K562 (cell line): ENCODE results near the gene PDE11A. TPM values are rescaled to one million over a fixed set of nuclear protein-coding genes. Genes with fewer than 3 reads are reported as not detected.
A peak's percentile ranks its signal among the peaks of the same experiment; 100 is the strongest.

Experiments used
- BCLAF1 ChIP-seq, 2 experiments: fragments of 450-650 bp in 1 of 2; IDR thresholded peaks; 2 replicates each; pipeline ENCODE4 v1.6.1; 2011 to 2017; ENCODE audit warnings: low read depth in 2 of 2, antibody characterized with exemption in 1 of 2, borderline replicate concordance in 1 of 2, low read length in 1 of 2, mild to moderate bottlenecking in 1 of 2, mixed read lengths in 1 of 2; ENCODE audit not compliant: control insufficient read depth in 1 of 2
- BMI1 ChIP-seq: fragments of 150-350 bp; IDR thresholded peaks from 2 replicates; pipeline ENCODE4 v1.6.1; 2014; ENCODE audit warnings: low read length
- EWSR1 ChIP-seq: fragments of 450-650 bp; IDR thresholded peaks from 2 replicates; pipeline ENCODE4 v1.6.1; 2018; ENCODE audit warnings: borderline replicate concordance, mild to moderate bottlenecking, low read depth, moderate library complexity; ENCODE audit not compliant: partially characterized antibody
- FOS ChIP-seq: IDR thresholded peaks from 3 replicates; pipeline ENCODE4 v1.6.1; 2011; ENCODE audit not compliant: insufficient read length; ENCODE audit errors: extremely low read depth
- HNRNPLL ChIP-seq: fragments of 200-400 bp; formaldehyde crosslinking; IDR thresholded peaks from 2 replicates; pipeline ENCODE4 v1.6.1; 2017; ENCODE audit warnings: low read length, low read depth, mild to moderate bottlenecking; ENCODE audit not compliant: poor library complexity, severe bottlenecking
- JUN ChIP-seq, 2 experiments: sonication (generic) in 1 of 2; formaldehyde crosslinking in 1 of 2; IDR thresholded peaks; 2 replicates each; pipeline versions ENCODE4 v1.6.1 to v1.8.0; 2012 to 2022; ENCODE audit warnings: borderline replicate concordance in 2 of 2, mild to moderate bottlenecking in 2 of 2, improper control_type of control experiment in 1 of 2, low read depth in 1 of 2, low read length in 1 of 2, missing genetic modification reagents in 1 of 2
- NCOA2 ChIP-seq, 2 experiments: fragments of 450-650 bp; IDR thresholded peaks; 2 replicates each; pipeline ENCODE4 v1.6.1; 2018; ENCODE audit warnings: mild to moderate bottlenecking in 2 of 2, moderate library complexity in 1 of 2; ENCODE audit not compliant: partially characterized antibody in 2 of 2
- NCOA4 ChIP-seq: fragments of 450-650 bp; IDR thresholded peaks from 2 replicates; pipeline ENCODE4 v1.6.1; 2018; ENCODE audit warnings: mild to moderate bottlenecking; ENCODE audit not compliant: partially characterized antibody
- SRF ChIP-seq, 2 experiments: fragments of 250-450, 450-650 bp in 1 of 2; sonication (Bioruptor Pico) in 1 of 2; sonication (generic) in 1 of 2; formaldehyde crosslinking; IDR thresholded peaks; 2 replicates each; pipeline versions ENCODE4 v1.5.0 to v1.5.1; 2020 to 2022; ENCODE audit warnings: mild to moderate bottlenecking in 1 of 2, missing genetic modification reagents in 1 of 2
- TCF7 ChIP-seq: sonication (generic); IDR thresholded peaks from 2 replicates; pipeline ENCODE4 v1.6.1; 2016; ENCODE audit warnings: antibody characterized with exemption, borderline replicate concordance
- TEAD2 ChIP-seq: fragments of 450-650 bp; IDR thresholded peaks from 2 replicates; pipeline ENCODE4 v1.6.1; 2016; ENCODE audit warnings: missing genetic modification characterization, control low read depth, missing compliant biosample characterization
- TEAD4 ChIP-seq, 2 experiments: sonication (generic) in 1 of 2; formaldehyde crosslinking in 1 of 2; IDR thresholded peaks; 2 replicates each; pipeline versions ENCODE4 v1.6.1 to v1.8.0; 2012 to 2022; ENCODE audit warnings: borderline replicate concordance in 1 of 2, inconsistent platforms in 1 of 2, low read length in 1 of 2, mild to moderate bottlenecking in 1 of 2, missing genetic modification reagents in 1 of 2
- UBTF ChIP-seq, 2 experiments: IDR thresholded peaks; 2 replicates each; pipeline ENCODE4 v1.6.1; 2012; ENCODE audit warnings: improper control_type of control experiment in 2 of 2, low read depth in 2 of 2, low read length in 2 of 2, borderline replicate concordance in 1 of 2
- ZNF354B ChIP-seq: fragments of 250-450 bp; sonication (Bioruptor Pico); IDR thresholded peaks from 2 replicates; pipeline ENCODE4 v1.4.0; 2020
- ZNF707 ChIP-seq: fragments of 250-450 bp; sonication (Bioruptor Pico); conservative IDR thresholded peaks from 2 replicates; pipeline ENCODE4 v1.8.0; 2022; ENCODE audit warnings: inconsistent platforms, mild to moderate bottlenecking, moderate library complexity
- polyA plus RNA-seq, 8 experiments: library from polyadenylated mRNA; depleted of rRNA in 4 of 8; stranded (reverse) in 5 of 8; unstranded in 3 of 8; fragments of >200 nt; fragmentation: Nextera tagmentation in 2 of 8; fragmentation: Illumina TruSeq in 1 of 8; extraction: Ambion mirVana in 2 of 8; extraction: Trizol in 1 of 8; gene quantifications; 2 replicates each; pipeline versions ENCODE4 v1.2.1 to v1.2.3, GENCODE V29; 2011 to 2014; ENCODE audit warnings: inconsistent platforms in 1 of 8, missing spikeins in 1 of 8
- total RNA-seq, 7 experiments: library from RNA; depleted of rRNA in 6 of 7; stranded (reverse); fragments of >200 nt in 6 of 7; fragmentation: Illumina TruSeq in 2 of 7; extraction: Trizol in 2 of 7; gene quantifications; 2 replicates each; pipeline versions ENCODE4 v1.2.1 to v1.2.3, GENCODE V29; 2011 to 2021; ENCODE audit warnings: low replicate concordance in 1 of 7
- TF ChIP-seq, protein P1 (sequence below): sonication (generic); IDR thresholded peaks from 2 replicates; pipeline ENCODE4 v1.6.1; 2016
- TF ChIP-seq, protein P2 (sequence below): IDR thresholded peaks from 2 replicates; pipeline ENCODE4 v1.6.1; 2012; ENCODE audit warnings: low read depth, low read length, improper control_type of control experiment, borderline replicate concordance

PDE11A gene
- total and polyA plus RNA-seq, 9 of the 15 experiments (the other 6 are each of a cell fraction or from before 2014, with no cell fraction given), result 3.2 to 22.1 (median 5.7) TPM

- TF ChIP-seq ZNF354B (CRISPR knock-in tag) (no peak), EWSR1 (no peak), TCF7 (no peak), FOS (no peak), JUN (IDR thresholded peaks at IDR 0.05; ENCODE audit: borderline replicate concordance, low read depth, low read length) (0 out of 2 replicates have a peak, but pooled peaks have one; percentile 6), JUN (CRISPR knock-in tag; IDR thresholded peaks at IDR 0.05; ENCODE audit: borderline replicate concordance) (no peak), TEAD2 (tag) (no peak), BMI1 (peak; percentile 24; the same call in 1 of the 2 replicates), SRF (CRISPR knock-in tag; IDR thresholded peaks at IDR 0.05) (no peak), UBTF (IDR thresholded peaks at IDR 0.05; ENCODE audit: borderline replicate concordance in 1 of 2, low read depth in 2 of 2, low read length in 2 of 2) (no peak), TEAD4 (IDR thresholded peaks at IDR 0.05; ENCODE audit: low read length) (no peak), TEAD4 (CRISPR knock-in tag; IDR thresholded peaks at IDR 0.05; ENCODE audit: borderline replicate concordance) (no peak), HNRNPLL (no peak), ZNF707 (CRISPR knock-in tag) (no peak), NCOA4 (no peak), BCLAF1 (IDR thresholded peaks at IDR 0.05; ENCODE audit: borderline replicate concordance in 1 of 2, control insufficient read depth in 1 of 2, low read depth in 2 of 2, low read length in 1 of 2) (no peak), NCOA2 (IDR thresholded peaks at IDR 0.05; ENCODE audit: partially characterized antibody in 2 of 2) (no peak)
- TF ChIP-seq, protein P1, sequence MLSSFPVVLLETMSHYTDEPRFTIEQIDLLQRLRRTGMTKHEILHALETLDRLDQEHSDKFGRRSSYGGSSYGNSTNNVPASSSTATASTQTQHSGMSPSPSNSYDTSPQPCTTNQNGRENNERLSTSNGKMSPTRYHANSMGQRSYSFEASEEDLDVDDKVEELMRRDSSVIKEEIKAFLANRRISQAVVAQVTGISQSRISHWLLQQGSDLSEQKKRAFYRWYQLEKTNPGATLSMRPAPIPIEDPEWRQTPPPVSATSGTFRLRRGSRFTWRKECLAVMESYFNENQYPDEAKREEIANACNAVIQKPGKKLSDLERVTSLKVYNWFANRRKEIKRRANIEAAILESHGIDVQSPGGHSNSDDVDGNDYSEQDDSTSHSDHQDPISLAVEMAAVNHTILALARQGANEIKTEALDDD, result peak; percentile 11; the same call in 1 of the 2 replicates
- TF ChIP-seq, protein P2, sequence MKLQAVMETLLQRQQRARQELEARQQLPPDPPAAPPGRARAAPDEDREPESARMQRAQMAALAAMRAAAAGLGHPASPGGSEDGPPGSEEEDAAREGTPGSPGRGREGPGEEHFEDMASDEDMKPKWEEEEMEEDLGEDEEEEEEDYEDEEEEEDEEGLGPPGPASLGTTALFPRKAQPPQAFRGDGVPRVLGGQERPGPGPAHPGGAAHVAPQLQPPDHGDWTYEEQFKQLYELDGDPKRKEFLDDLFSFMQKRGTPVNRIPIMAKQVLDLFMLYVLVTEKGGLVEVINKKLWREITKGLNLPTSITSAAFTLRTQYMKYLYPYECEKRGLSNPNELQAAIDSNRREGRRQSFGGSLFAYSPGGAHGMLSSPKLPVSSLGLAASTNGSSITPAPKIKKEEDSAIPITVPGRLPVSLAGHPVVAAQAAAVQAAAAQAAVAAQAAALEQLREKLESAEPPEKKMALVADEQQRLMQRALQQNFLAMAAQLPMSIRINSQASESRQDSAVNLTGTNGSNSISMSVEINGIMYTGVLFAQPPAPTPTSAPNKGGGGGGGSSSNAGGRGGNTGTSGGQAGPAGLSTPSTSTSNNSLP, result no peak
Measured at GRCh38 chr2:177692783-177693269, 379.8 kb downstream of the PDE11A start (continued).
